Keratinocyte (primary cell): ENCODE results near the gene CDS1. TPM values are rescaled to one million over a fixed set of nuclear protein-coding genes. Genes with fewer than 3 reads are reported as not detected.

Experiments
- DNase-seq: peaks from one replicate; pipeline ENCODE4 v3.0.0-alpha.2; 2011; ENCODE audit warnings: low read depth, missing footprints, low spot score
- FAIRE-seq: peaks from 2 replicates; lab custom pipeline; 2011; peaks lifted over from hg19 to GRCh38; lab: Jason Lieb, UNC
- H2AFZ ChIP-seq: 2 replicates; pipeline ENCODE4 v1.6.0; 2012; ENCODE audit warnings: low read length, control low read depth, inconsistent platforms; ENCODE audit not compliant: control insufficient read depth
- H3K27ac ChIP-seq: 2 replicates; pipeline ENCODE4 v1.5.1; 2011; ENCODE audit warnings: low read length; ENCODE audit not compliant: control insufficient read depth, insufficient read depth
- H3K27me3 ChIP-seq: 3 replicates; pipeline ENCODE4 v1.6.0; 2011; ENCODE audit warnings: low read length; ENCODE audit not compliant: control insufficient read depth, insufficient read depth; ENCODE audit errors: extremely low read depth
- H3K36me3 ChIP-seq, 2 experiments: 2 replicates in 1 of 2; 3 replicates in 1 of 2; pipeline ENCODE4 v1.5.1; 2011; ENCODE audit warnings: low read length in 2 of 2, mild to moderate bottlenecking in 1 of 2; ENCODE audit not compliant: control insufficient read depth in 2 of 2, insufficient read depth in 2 of 2; ENCODE audit errors: extremely low read depth in 1 of 2
- H3K4me1 ChIP-seq: 3 replicates; pipeline ENCODE4 v1.5.1; 2011; ENCODE audit warnings: low read length; ENCODE audit not compliant: control insufficient read depth, insufficient read depth; ENCODE audit errors: extremely low read depth
- H3K4me2 ChIP-seq: 3 replicates; pipeline ENCODE4 v1.6.0; 2011; ENCODE audit warnings: low read depth, low read length; ENCODE audit not compliant: control insufficient read depth, insufficient read depth; ENCODE audit errors: extremely low read depth
- H3K4me3 ChIP-seq, 3 experiments: fragments of 200-600 bp in 1 of 3; sonication (generic) in 1 of 3; 2 replicates in 2 of 3; 3 replicates in 1 of 3; pipeline ENCODE4 v1.5.1; 2011 to 2016; ENCODE audit warnings: low read length in 3 of 3, mild to moderate bottlenecking in 3 of 3, control low read depth in 2 of 3, inconsistent platforms in 1 of 3, low read depth in 1 of 3, mixed read lengths in 1 of 3, mixed run types in 1 of 3, moderate library complexity in 1 of 3; ENCODE audit not compliant: control insufficient read depth in 2 of 3, insufficient read depth in 2 of 3; ENCODE audit errors: extremely low read depth in 1 of 3
- H3K79me2 ChIP-seq: 2 replicates; pipeline ENCODE4 v1.6.0; 2012; ENCODE audit warnings: low read length; ENCODE audit not compliant: control insufficient read depth, insufficient read depth
- H3K9ac ChIP-seq: 3 replicates; pipeline ENCODE4 v1.6.0; 2011; ENCODE audit warnings: low read length; ENCODE audit not compliant: control insufficient read depth, insufficient read depth; ENCODE audit errors: extremely low read depth
- H3K9me1 ChIP-seq: 3 replicates; pipeline ENCODE4 v1.6.0; 2011; ENCODE audit warnings: low read length; ENCODE audit not compliant: control insufficient read depth, insufficient read depth; ENCODE audit errors: extremely low read depth
- H3K9me3 ChIP-seq: 2 replicates; pipeline ENCODE4 v1.5.1; 2012; ENCODE audit warnings: low read depth, low read length; ENCODE audit not compliant: control insufficient read depth
- H4K20me1 ChIP-seq: 3 replicates; pipeline ENCODE4 v1.6.0; 2011; ENCODE audit warnings: low read length; ENCODE audit not compliant: control insufficient read depth, insufficient read depth; ENCODE audit errors: extremely low read depth
- EZH2 ChIP-seq: IDR thresholded peaks from one replicate; pipeline ENCODE4 v1.6.1; 2012; ENCODE audit warnings: inconsistent platforms, mild to moderate bottlenecking, low read length, moderate library complexity
- dilution Hi-C: fragments of 300-500 bp; cut with MboI; formaldehyde crosslinking; loops from one replicate; pipeline ENCODE4 v1.7.0; 2020; ENCODE audit warnings: low sequenced_read_pairs; ENCODE audit not compliant: extremely low pct_ligation_motif_present
- polyA plus RNA-seq, 5 experiments: library from polyadenylated mRNA; depleted of rRNA in 3 of 5; stranded (reverse) in 3 of 5; stranded (forward) in 1 of 5; unstranded in 1 of 5; fragments of >200 nt; gene quantifications; 1 replicate in 1 of 5; 2 replicates in 3 of 5; 3 replicates in 1 of 5; pipeline versions ENCODE4 v1.2.1 to v1.2.3, GENCODE V29; 2011 to 2012; ENCODE audit warnings: missing spikeins in 2 of 5, low read depth in 1 of 5, low replicate concordance in 1 of 5
- TF ChIP-seq, protein P1 (sequence below), 3 experiments: IDR thresholded peaks in 1 of 3; conservative IDR thresholded peaks in 1 of 3; optimal IDR thresholded peaks in 1 of 3; 2 replicates in 2 of 3; 3 replicates in 1 of 3; pipeline versions ENCODE3 to v1.5.1; 2011; ENCODE audit warnings: low read length in 3 of 3, mild to moderate bottlenecking in 3 of 3, moderate library complexity in 2 of 3, control low read depth in 1 of 3, inconsistent platforms in 1 of 3; ENCODE audit not compliant: insufficient read depth in 2 of 3; ENCODE audit errors: extremely low read depth in 1 of 3

CDS1 gene
- polyA plus RNA-seq, 1 donor (not counting 4 experiments of a cell fraction or from before 2014, with no cell fraction given): 21.7 TPM

DNA sequence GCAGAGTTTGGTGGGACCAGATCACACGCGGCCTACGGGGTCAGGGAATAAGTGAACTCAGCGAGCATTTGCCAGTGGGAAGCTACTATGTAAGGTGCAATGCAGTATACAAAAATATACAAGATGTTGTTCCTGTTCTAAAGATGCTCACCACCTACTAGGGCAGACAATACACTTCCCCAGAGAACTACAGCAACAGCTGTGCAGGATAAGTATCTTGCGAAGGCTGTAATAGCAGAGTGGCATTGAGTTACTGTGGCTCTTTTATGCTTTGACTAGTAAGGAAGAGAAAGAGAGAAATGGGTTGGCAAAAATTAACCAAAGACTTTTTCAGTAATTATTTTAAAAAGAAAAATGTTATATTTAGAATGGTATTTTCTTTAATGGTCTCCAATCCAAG lies 61.2 kb downstream of the CDS1 start:
- no peak overlapping the region for H3K4me2 ChIP-seq
- H2AFZ ChIP-seq: no peak overlapping the region
- no peak overlapping the region for H3K4me3 ChIP-seq
- no peak for FAIRE-seq
- H3K9me3 ChIP-seq: no peaks in the 10 kb centered on the region
- H3K9ac ChIP-seq: no peak overlapping the region
- no peak overlapping the region for H3K27ac ChIP-seq
- peaks cover 7 to 14% of the 10 kb centered on the region in 2 experiments for H3K36me3 ChIP-seq
- no peak for DNase-seq
- no peaks in the 10 kb centered on the region for H3K27me3 ChIP-seq
- H3K9me1 ChIP-seq: no peaks in the 10 kb centered on the region
- H4K20me1 ChIP-seq: no peaks in the 10 kb centered on the region
- H3K79me2 ChIP-seq: no peaks in the 10 kb centered on the region
- dilution Hi-C loops: no loop called here
- TF ChIP-seq EZH2: no peak
- TF ChIP-seq, protein P1, sequence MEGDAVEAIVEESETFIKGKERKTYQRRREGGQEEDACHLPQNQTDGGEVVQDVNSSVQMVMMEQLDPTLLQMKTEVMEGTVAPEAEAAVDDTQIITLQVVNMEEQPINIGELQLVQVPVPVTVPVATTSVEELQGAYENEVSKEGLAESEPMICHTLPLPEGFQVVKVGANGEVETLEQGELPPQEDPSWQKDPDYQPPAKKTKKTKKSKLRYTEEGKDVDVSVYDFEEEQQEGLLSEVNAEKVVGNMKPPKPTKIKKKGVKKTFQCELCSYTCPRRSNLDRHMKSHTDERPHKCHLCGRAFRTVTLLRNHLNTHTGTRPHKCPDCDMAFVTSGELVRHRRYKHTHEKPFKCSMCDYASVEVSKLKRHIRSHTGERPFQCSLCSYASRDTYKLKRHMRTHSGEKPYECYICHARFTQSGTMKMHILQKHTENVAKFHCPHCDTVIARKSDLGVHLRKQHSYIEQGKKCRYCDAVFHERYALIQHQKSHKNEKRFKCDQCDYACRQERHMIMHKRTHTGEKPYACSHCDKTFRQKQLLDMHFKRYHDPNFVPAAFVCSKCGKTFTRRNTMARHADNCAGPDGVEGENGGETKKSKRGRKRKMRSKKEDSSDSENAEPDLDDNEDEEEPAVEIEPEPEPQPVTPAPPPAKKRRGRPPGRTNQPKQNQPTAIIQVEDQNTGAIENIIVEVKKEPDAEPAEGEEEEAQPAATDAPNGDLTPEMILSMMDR (optimal IDR thresholded peaks at IDR 0.05 in 1 of 3, IDR thresholded peaks at IDR 0.05 in 1 of 3, conservative IDR thresholded peaks at IDR 0.05 in 1 of 3; ENCODE audit: extremely low read depth in 1 of 3, insufficient read depth in 2 of 3, low read length in 3 of 3): no peak
- no peaks in the 10 kb centered on the region for H3K4me1 ChIP-seq

DNA sequence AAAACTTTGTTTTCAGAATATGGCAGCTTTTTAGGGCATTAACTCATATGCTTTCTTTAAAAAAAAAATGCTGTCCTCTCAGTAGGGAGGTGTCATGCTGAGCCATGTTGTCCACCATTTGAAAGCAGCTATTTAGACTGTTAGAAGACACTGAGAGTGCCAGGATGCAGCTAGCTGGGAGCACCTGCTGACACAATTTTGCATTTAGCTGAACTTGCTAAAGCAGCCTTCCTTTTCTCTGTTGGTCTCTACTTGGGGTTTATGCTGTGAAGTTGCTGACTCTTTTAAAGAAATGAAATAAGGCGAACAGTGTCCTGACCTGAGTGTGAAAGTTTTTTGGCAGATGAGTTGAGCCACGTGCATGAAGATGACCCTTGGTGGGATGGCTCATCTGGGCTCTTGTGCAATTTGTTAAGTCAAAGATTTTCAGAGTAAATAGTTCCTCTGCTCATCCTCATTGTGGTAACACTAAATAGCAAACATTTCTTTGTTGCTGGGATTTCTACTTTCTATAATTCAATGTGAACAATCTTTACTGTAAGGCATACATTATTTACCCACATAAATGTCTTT lies 64.5 kb downstream of the CDS1 start:
- Histone ChIP-seq H3K4me3 (no peak overlapping the region), H3K4me2 (no peak overlapping the region), H3K9ac (no peak overlapping the region), H3K9me1 (no peaks in the 10 kb centered on the region), H2AFZ (no peak overlapping the region), H3K27ac (no peak overlapping the region), H3K79me2 (no peaks in the 10 kb centered on the region), H3K4me1 (no peaks in the 10 kb centered on the region), H4K20me1 (no peaks in the 10 kb centered on the region), H3K36me3 (peaks cover 12 to 21% of the 10 kb centered on the region in 2 experiments), H3K27me3 (no peaks in the 10 kb centered on the region), H3K9me3 (no peaks in the 10 kb centered on the region)
- dilution Hi-C loops: no loop called here
- FAIRE-seq: peak; percentile 57
- TF ChIP-seq, protein P1 (optimal IDR thresholded peaks at IDR 0.05 in 1 of 3, IDR thresholded peaks at IDR 0.05 in 1 of 3, conservative IDR thresholded peaks at IDR 0.05 in 1 of 3; ENCODE audit: extremely low read depth in 1 of 3, insufficient read depth in 2 of 3, low read length in 3 of 3): no peak
- TF ChIP-seq EZH2: no peak
- DNase-seq: no peak
